IgD-negative memory B cell (primary cell): ENCODE results near the gene CCDC170. TPM values are rescaled to one million over a fixed set of nuclear protein-coding genes. Genes with fewer than 3 reads are reported as not detected.
"Not testable (repeated sequence)": the region's sequence is repeated elsewhere in the genome, so short reads cannot be mapped to it uniquely, and the experiment has no call there.

Experiments used
- H3K27ac Mint-ChIP-seq, 3 donors: one replicate each; pipeline ENCODE4 v1.8.0; 2020 to 2022; ENCODE audit warnings: mild to moderate bottlenecking in 3 of 3, mixed read lengths in 3 of 3, moderate library complexity in 1 of 3
- H3K27me3 Mint-ChIP-seq: one replicate; pipeline ENCODE4 v1.8.0; 2021; ENCODE audit warnings: mixed read lengths
- H3K36me3 Mint-ChIP-seq: one replicate; pipeline ENCODE4 v1.8.0; 2020; ENCODE audit warnings: mild to moderate bottlenecking, mixed read lengths
- H3K4me1 Mint-ChIP-seq, 3 donors: one replicate each; pipeline ENCODE4 v1.8.0; 2020 to 2022; ENCODE audit warnings: mixed read lengths in 3 of 3, mild to moderate bottlenecking in 1 of 3
- H3K4me3 Mint-ChIP-seq, 4 donors: one replicate each; pipeline ENCODE4 v1.8.0; 2020 to 2022; ENCODE audit warnings: mild to moderate bottlenecking in 4 of 4, mixed read lengths in 4 of 4, moderate library complexity in 3 of 4
- H3K9me3 Mint-ChIP-seq, 3 donors: one replicate each; pipeline ENCODE4 v1.8.0; 2020 to 2021; ENCODE audit warnings: mixed read lengths in 3 of 3, mild to moderate bottlenecking in 1 of 3
- polyA plus RNA-seq: library from polyadenylated mRNA; unstranded; fragments of 300-500 nt; fragmentation: Illumina TruSeq; gene quantifications from one replicate; pipeline ENCODE4 v1.2.3, GENCODE V29; 2021

Gene CCDC170
- polyA plus RNA-seq, 1 donor from 2014 or later = not detected

- Mint-ChIP-seq H3K27ac (no peak overlapping the region), H3K27me3 (peaks cover 4% of the 10 kb centered on the region), H3K4me1 (peaks cover 0 to 1% (median 0%) of the 10 kb centered on the region in 3 donors), H3K9me3 (peaks cover 0 to 2% (median 0%) of the 10 kb centered on the region in 3 donors), H3K36me3 (no peaks in the 10 kb centered on the region), H3K4me3 (no peak overlapping the region)
Measured at GRCh38 chr6:151509048-151509447, 15.2 kb downstream of the CCDC170 start.

DNA sequence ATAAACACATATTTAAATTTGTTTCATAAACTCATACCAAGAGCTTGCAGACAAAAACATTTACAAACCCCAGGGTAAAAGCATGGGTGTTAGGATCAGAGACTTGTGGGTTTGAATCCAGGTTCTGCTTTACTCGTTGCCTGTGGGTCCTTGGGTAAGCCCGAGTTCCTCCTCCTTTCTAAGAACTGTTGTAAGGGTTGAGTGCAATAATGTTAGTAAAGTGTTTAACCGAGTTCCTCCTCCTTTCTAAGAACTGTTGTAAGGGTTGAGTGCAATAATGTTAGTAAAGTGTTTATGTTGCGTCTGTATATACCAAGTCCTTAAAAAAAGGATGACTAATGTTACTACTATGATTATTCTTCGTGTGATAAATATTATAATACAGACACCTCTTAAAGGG lies 18.7 kb downstream of the CCDC170 start:
- H3K4me3 Mint-ChIP-seq = no peak overlapping the region

GRCh38 chr6:151514000-151514730 lies 20.3 kb downstream of the CCDC170 start:
- Mint-ChIP-seq H3K27me3 (peaks cover 4% of the 10 kb centered on the region), H3K4me1 (peaks cover 0 to 1% (median 0%) of the 10 kb centered on the region in 3 donors), H3K36me3 (no peaks in the 10 kb centered on the region), H3K9me3 (peaks cover 0 to 13% (median 12%) of the 10 kb centered on the region in 3 donors), H3K4me3 (no peak overlapping the region), H3K27ac (no peak overlapping the region)

More for the DNA sequence above, 18.7 kb downstream of the CCDC170 start:
- Mint-ChIP-seq H3K36me3 (no peaks in the 10 kb centered on the region), H3K4me1 (peaks cover 0 to 1% (median 0%) of the 10 kb centered on the region in 3 donors), H3K9me3 (no peaks in the 10 kb centered on the region), H3K27me3 (peaks cover 4% of the 10 kb centered on the region), H3K27ac (no peak overlapping the region)

- H3K4me1 Mint-ChIP-seq, H3K27ac Mint-ChIP-seq, H3K36me3 Mint-ChIP-seq, H3K27me3 Mint-ChIP-seq, H3K4me3 Mint-ChIP-seq: not testable (repeated sequence)
- peaks cover 15 to 42% (median 19%) of the 10 kb centered on the region in 3 donors for H3K9me3 Mint-ChIP-seq
Measured at GRCh38 chr6:151518992-151519391, 25.2 kb downstream of the CCDC170 start.

DNA sequence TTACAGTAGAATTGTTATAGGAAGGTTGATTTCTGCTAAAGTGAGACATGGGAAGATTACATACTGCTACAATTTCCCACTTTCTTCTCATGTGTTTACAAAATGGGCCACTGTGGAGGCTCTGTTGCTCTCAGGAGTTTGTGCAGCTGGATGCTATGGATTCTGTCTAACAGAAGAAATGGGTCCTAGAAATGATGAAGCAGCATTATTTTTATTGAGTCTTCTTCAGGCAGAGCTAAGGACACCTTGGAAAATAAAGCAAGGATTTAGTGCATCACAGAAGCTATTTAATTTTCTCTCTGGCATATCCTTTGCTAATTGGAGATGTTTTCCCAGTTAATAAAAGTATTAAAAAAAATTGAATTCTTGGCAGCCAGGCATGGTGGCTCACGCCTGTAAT lies 29.2 kb downstream of the CCDC170 start:
- H3K36me3 Mint-ChIP-seq = no peaks in the 10 kb centered on the region

DNA sequence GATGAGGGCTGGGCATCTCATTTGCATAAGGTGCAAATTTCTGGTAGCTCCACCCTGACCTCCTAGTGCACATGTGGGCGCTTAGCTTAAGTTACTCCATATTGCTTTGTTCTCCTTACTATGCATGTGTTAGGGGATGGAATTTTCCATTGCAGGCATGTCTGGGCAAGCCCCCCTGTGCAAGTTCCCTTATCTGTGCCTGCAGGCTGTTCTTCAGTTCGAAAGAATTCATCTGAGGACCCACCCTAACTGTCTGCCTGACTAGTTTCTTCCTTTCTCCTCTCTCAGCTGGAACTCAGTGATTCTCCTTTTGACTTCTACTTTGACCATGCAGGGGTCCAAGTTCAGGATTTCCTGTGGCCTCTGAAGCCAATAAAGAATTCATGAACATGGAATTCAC lies 30.2 kb downstream of the CCDC170 start:
- Mint-ChIP-seq H3K36me3 (no peaks in the 10 kb centered on the region), H3K9me3 (peaks cover 5 to 33% (median 19%) of the 10 kb centered on the region in 3 donors), H3K27me3 (peaks cover 3% of the 10 kb centered on the region)

More for the DNA sequence above, 29.2 kb downstream of the CCDC170 start:
- Mint-ChIP-seq H3K27ac (no peak overlapping the region), H3K4me1 (peaks cover 0 to 2% (median 0%) of the 10 kb centered on the region in 3 donors), H3K27me3 (peaks cover 3% of the 10 kb centered on the region), H3K4me3 (no peak overlapping the region), H3K9me3 (peaks cover 13 to 43% (median 19%) of the 10 kb centered on the region in 3 donors)

GRCh38 chr6:151534576-151534975 lies 40.8 kb downstream of the CCDC170 start:
- Mint-ChIP-seq H3K4me3 (no peak overlapping the region), H3K27ac (no peak overlapping the region), H3K36me3 (no peaks in the 10 kb centered on the region), H3K4me1 (peaks cover 0 to 2% (median 0%) of the 10 kb centered on the region in 3 donors), H3K27me3 (peaks cover 2% of the 10 kb centered on the region), H3K9me3 (peaks cover 2 to 9% (median 5%) of the 10 kb centered on the region in 3 donors)

More for the DNA sequence above, 30.2 kb downstream of the CCDC170 start:
- peaks cover 0 to 2% (median 0%) of the 10 kb centered on the region in 3 donors for H3K4me1 Mint-ChIP-seq
- H3K27ac Mint-ChIP-seq = no peak overlapping the region
- no peak overlapping the region for H3K4me3 Mint-ChIP-seq

DNA sequence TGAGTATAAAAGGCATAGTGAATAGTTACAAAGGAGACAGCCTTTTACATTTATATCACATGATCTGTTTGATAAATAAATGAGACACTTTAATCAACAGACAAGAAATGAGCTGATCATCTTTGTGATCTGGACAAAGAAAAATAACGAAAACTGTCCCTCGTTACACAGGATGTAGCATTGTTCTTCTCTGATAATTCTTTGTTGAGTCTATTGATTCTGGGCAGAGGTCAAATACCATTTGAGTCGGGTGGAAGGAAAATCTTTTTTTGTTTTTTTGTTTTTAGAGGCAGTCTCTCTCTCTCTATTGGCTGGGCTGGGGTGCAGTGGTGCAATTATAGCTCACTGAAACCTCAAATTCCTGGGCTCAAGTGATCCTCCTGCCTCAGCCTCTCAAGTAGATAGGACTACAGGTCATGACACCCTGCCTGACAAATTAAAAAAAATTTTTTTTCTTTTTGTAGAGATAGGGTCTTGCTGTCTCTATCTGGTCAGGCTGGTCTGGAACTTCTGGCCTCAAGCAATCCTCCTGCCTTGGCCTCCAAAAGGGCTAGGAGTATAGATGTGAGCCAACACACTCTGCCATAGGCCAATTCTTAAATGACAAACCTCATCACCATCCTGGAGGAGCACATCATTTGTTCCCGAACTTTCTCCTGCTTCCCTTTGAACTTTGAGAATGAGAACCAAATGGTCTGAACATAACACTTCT lies 41.8 kb downstream of the CCDC170 start:
- Mint-ChIP-seq H3K4me3 (no peak overlapping the region), H3K27me3 (no peaks in the 10 kb centered on the region), H3K9me3 (peaks cover 4 to 14% (median 5%) of the 10 kb centered on the region in 3 donors), H3K36me3 (no peaks in the 10 kb centered on the region), H3K4me1 (peaks cover 0 to 2% (median 0%) of the 10 kb centered on the region in 3 donors), H3K27ac (no peak overlapping the region)

DNA sequence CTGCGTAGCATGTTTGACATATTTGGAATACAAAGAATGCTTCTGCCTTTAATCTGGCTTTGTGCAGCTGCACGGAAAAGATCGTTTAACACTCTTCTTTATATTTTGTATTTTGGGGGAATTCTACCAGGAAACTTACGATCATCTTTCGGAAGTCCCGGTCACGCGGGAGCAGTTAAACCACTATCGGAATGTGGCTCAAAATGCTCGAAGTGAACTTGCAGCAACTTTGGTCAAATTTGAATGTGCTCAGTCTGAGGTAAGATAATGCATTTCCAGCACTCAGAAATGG lies 42.3 kb downstream of the CCDC170 start:
- peaks cover 0 to 2% (median 0%) of the 10 kb centered on the region in 3 donors for H3K4me1 Mint-ChIP-seq
- no peaks in the 10 kb centered on the region for H3K27me3 Mint-ChIP-seq
- no peak overlapping the region for H3K27ac Mint-ChIP-seq
- no peak overlapping the region for H3K4me3 Mint-ChIP-seq
- peaks cover 2% of the 10 kb centered on the region for H3K36me3 Mint-ChIP-seq
- peaks cover 6 to 14% (median 9%) of the 10 kb centered on the region in 3 donors for H3K9me3 Mint-ChIP-seq

DNA sequence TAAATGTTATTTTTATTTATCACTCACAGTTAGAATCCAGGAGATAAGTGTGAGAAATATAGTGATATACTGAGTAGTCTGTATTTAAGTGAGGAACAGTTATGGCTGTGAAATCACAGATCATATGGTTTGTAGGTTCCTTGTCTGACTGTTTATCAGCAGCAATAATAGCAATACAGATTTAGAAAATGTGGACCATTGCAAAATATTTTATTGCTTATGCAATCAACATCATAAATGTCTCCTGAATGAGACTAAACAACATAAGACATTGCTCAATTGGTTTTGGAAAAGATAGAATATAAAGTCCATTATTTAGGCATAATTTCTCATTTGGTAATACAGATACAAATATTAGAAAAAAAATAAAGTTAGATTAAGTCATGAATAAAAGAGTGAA lies 43.7 kb downstream of the CCDC170 start:
- Mint-ChIP-seq H3K9me3 (peaks cover 6 to 10% (median 9%) of the 10 kb centered on the region in 3 donors), H3K27me3 (no peaks in the 10 kb centered on the region), H3K27ac (no peak overlapping the region), H3K4me3 (no peak overlapping the region), H3K4me1 (peaks cover 0 to 2% (median 0%) of the 10 kb centered on the region in 3 donors), H3K36me3 (peaks cover 2% of the 10 kb centered on the region)

DNA sequence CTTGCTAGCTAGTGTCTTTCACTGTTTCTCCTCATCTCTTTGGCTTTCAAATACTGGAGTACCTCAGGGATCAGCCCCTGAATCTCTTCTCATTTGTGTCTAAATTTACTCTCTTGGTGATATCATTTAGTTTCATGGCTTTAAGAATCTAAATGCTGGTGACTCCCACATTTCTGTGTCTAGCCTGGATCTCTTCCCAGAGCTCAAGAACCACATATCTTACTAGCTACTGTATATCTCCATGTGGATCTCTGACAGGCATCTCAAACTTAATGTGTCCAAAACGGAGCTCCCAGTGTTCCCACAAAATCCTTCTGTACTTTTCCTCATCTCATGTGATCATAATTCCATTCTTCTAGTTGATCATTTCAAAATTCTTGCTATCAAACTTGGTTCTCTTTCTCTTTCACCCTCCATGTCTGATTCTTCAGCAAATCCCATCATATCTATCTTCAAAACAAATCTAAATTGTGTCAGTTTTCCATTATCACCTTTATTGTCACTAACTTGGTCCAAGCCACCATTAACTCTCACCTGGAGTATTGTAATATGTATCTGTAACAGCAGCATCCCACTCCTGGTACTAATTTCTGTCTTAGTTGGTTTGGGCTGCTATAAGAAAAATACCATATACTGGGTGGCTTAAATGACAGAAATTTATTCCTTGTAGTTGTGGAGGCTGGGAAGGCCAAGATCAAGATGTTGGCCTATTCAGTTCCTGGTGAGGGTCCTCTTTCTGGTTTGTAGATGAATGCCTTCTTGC lies 45.9 kb downstream of the CCDC170 start:
- Mint-ChIP-seq H3K4me1 (peaks cover 0 to 2% (median 0%) of the 10 kb centered on the region in 3 donors), H3K27me3 (peaks cover 3% of the 10 kb centered on the region), H3K9me3 (peaks cover 6 to 10% (median 7%) of the 10 kb centered on the region in 3 donors), H3K27ac (no peak overlapping the region), H3K36me3 (peaks cover 2% of the 10 kb centered on the region), H3K4me3 (no peak overlapping the region)

DNA sequence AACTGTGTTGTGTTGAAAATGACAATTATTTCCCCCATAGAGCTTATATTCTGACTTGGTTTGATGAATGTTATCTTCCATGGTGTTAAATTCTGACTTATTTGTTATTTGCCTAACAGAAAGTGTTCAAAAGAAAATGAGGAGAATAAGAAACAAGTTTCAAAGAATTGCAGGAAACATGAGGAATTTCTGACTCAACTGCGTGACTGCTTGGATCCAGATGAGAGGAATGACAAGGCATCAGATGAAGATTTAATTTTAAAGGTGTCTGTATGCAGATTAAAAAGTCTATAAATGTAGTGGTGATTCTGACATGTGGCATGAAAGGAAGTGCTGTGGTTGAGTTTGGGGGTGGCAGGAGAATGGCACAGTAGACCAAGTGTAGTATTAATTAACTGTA lies 50.6 kb downstream of the CCDC170 start:
- Mint-ChIP-seq H3K27ac (no peak overlapping the region), H3K36me3 (peaks cover 2% of the 10 kb centered on the region), H3K9me3 (peaks cover 2 to 9% (median 6%) of the 10 kb centered on the region in 3 donors), H3K27me3 (peaks cover 5% of the 10 kb centered on the region), H3K4me1 (no peaks in the 10 kb centered on the region), H3K4me3 (no peak overlapping the region)

DNA sequence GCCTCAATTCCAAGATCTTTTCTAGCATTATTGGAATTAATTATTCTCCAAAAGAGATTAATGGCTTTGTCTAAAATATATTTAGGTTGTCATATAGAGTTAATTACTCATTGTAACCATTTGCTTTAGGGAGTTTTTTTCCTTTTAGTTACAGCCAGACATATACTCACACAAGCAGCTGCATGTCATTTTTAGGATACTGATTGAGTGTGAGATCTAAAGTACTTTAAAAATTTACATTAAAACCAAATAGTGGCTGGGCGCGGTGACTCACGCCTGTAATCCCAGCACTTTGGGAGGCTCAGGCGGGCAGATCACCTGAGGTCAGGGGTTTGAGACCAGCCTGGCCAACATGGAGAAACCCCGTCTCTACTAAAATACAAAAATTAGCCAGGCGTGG lies 51.1 kb downstream of the CCDC170 start:
- H3K4me3 Mint-ChIP-seq, H3K27me3 Mint-ChIP-seq, H3K4me1 Mint-ChIP-seq, H3K9me3 Mint-ChIP-seq, H3K27ac Mint-ChIP-seq, H3K36me3 Mint-ChIP-seq: not testable (repeated sequence)

- Mint-ChIP-seq H3K4me1 (no peaks in the 10 kb centered on the region), H3K4me3 (no peak overlapping the region), H3K36me3 (peaks cover 1% of the 10 kb centered on the region), H3K27me3 (peaks cover 5% of the 10 kb centered on the region), H3K27ac (no peak overlapping the region), H3K9me3 (peaks cover 0 to 5% (median 5%) of the 10 kb centered on the region in 3 donors)
Measured at GRCh38 chr6:151546941-151547659, 53.3 kb downstream of the CCDC170 start.
